GM23338 (cell line): ENCODE results near the gene SLC2A13.

ENCODE experiments used
- CREB1 ChIP-seq: fragments of 250-450 bp; sonication (Bioruptor Pico); IDR thresholded peaks from 2 replicates; pipeline ENCODE4 v1.5.0; 2020; ENCODE audit warnings: low read depth, mild to moderate bottlenecking, moderate library complexity
- CTCF ChIP-seq, 2 experiments: fragments of 200-600 bp in 1 of 2; sonication (generic) in 1 of 2; conservative IDR thresholded peaks; 2 replicates each; pipeline versions ENCODE4 v1.5.1 to v1.6.1; 2016 to 2017; ENCODE audit warnings: antibody characterized with exemption in 2 of 2, low read depth in 2 of 2, mild to moderate bottlenecking in 2 of 2, moderate library complexity in 1 of 2
- ETS1 ChIP-seq: IDR thresholded peaks from 2 replicates; pipeline ENCODE4 v1.6.1; 2016; ENCODE audit warnings: antibody characterized with exemption
- EZH2 ChIP-seq: fragments of 200-600 bp; sonication (generic); IDR thresholded peaks from one replicate; pipeline ENCODE4 v1.8.0; 2017; ENCODE audit warnings: antibody characterized with exemption, mild to moderate bottlenecking, low read depth; ENCODE audit not compliant: unreplicated experiment
- EZH2phosphoT487 ChIP-seq: fragments of 200-600 bp; sonication (generic); IDR thresholded peaks from one replicate; pipeline ENCODE4 v1.8.1; 2018; ENCODE audit warnings: antibody characterized with exemption; ENCODE audit not compliant: unreplicated experiment
- JUNB ChIP-seq: IDR thresholded peaks from one replicate; pipeline ENCODE4 v1.6.1; 2016; ENCODE audit warnings: antibody characterized with exemption; ENCODE audit not compliant: unreplicated experiment
- POLR2AphosphoS5 ChIP-seq: IDR thresholded peaks from 2 replicates; pipeline ENCODE4 v1.6.1; 2016; ENCODE audit warnings: antibody characterized with exemption, low read depth
- REST ChIP-seq: IDR thresholded peaks from one replicate; pipeline ENCODE4 v1.6.1; 2018; ENCODE audit warnings: antibody characterized with exemption; ENCODE audit not compliant: unreplicated experiment
- STAT1 ChIP-seq: IDR thresholded peaks from one replicate; pipeline ENCODE4 v1.6.1; 2016; ENCODE audit warnings: antibody characterized with exemption; ENCODE audit not compliant: unreplicated experiment
- TF ChIP-seq, protein P1 (sequence below): fragments of 250-450 bp; sonication (Bioruptor Pico); IDR thresholded peaks from 2 replicates; pipeline ENCODE4 v1.5.0; 2020; ENCODE audit warnings: mild to moderate bottlenecking, moderate library complexity

DNA sequence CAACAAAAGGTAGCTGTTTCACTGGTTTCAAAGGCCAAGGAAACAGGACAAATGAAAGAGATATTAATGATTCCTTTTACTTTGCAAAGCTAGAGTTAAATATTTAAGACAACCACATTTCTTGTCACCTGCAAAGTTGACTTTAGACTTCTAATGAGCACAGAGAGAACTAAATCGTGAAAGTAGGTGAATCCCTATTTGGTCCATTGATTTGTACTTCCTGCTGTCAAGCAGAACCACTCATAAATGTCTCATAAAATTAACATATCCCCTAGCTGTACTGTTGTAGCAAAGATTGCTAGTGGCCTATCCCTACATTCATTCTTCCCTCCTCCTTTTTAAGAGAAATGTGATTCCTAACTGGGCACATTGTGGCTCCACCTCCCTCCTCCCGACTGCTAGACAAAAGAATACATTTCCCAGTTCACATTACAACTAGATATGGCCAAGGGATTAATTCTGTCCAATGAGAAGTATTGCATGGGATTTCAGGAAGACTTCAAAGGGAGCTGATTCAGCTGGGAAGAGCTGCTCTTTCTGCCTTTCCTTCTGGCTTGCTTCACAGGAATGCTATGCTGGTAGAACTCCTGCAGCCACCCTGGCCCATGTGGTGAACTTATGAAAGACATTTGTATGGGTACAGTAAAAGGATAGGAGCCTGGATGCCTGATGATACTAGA, 258.8 kb downstream of the SLC2A13 start:
- TF ChIP-seq CTCF (conservative IDR thresholded peaks at IDR 0.05; ENCODE audit: low read depth in 2 of 2) (no peak), EZH2 (no peak), CREB1 (no peak), EZH2phosphoT487 (no peak), POLR2AphosphoS5 (no peak), JUNB (no peak), ETS1 (no peak), STAT1 (no peak), REST (no peak)
- TF ChIP-seq, protein P1, sequence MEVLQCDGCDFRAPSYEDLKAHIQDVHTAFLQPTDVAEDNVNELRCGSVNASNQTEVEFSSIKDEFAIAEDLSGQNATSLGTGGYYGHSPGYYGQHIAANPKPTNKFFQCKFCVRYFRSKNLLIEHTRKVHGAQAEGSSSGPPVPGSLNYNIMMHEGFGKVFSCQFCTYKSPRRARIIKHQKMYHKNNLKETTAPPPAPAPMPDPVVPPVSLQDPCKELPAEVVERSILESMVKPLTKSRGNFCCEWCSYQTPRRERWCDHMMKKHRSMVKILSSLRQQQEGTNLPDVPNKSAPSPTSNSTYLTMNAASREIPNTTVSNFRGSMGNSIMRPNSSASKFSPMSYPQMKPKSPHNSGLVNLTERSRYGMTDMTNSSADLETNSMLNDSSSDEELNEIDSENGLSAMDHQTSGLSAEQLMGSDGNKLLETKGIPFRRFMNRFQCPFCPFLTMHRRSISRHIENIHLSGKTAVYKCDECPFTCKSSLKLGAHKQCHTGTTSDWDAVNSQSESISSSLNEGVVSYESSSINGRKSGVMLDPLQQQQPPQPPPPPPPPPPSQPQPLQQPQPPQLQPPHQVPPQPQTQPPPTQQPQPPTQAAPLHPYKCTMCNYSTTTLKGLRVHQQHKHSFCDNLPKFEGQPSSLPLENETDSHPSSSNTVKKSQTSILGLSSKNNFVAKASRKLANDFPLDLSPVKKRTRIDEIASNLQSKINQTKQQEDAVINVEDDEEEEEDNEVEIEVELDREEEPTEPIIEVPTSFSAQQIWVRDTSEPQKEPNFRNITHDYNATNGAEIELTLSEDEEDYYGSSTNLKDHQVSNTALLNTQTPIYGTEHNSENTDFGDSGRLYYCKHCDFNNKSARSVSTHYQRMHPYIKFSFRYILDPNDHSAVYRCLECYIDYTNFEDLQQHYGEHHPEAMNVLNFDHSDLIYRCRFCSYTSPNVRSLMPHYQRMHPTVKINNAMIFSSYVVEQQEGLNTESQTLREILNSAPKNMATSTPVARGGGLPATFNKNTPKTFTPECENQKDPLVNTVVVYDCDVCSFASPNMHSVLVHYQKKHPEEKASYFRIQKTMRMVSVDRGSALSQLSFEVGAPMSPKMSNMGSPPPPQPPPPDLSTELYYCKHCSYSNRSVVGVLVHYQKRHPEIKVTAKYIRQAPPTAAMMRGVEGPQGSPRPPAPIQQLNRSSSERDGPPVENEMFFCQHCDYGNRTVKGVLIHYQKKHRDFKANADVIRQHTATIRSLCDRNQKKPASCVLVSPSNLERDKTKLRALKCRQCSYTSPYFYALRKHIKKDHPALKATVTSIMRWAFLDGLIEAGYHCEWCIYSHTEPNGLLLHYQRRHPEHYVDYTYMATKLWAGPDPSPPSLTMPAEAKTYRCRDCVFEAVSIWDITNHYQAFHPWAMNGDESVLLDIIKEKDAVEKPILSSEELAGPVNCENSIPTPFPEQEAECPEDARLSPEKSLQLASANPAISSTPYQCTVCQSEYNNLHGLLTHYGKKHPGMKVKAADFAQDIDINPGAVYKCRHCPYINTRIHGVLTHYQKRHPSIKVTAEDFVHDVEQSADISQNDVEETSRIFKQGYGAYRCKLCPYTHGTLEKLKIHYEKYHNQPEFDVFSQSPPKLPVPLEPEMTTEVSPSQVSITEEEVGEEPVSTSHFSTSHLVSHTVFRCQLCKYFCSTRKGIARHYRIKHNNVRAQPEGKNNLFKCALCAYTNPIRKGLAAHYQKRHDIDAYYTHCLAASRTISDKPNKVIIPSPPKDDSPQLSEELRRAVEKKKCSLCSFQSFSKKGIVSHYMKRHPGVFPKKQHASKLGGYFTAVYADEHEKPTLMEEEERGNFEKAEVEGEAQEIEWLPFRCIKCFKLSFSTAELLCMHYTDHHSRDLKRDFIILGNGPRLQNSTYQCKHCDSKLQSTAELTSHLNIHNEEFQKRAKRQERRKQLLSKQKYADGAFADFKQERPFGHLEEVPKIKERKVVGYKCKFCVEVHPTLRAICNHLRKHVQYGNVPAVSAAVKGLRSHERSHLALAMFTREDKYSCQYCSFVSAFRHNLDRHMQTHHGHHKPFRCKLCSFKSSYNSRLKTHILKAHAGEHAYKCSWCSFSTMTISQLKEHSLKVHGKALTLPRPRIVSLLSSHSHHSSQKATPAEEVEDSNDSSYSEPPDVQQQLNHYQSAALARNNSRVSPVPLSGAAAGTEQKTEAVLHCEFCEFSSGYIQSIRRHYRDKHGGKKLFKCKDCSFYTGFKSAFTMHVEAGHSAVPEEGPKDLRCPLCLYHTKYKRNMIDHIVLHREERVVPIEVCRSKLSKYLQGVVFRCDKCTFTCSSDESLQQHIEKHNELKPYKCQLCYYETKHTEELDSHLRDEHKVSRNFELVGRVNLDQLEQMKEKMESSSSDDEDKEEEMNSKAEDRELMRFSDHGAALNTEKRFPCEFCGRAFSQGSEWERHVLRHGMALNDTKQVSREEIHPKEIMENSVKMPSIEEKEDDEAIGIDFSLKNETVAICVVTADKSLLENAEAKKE (CRISPR knock-in tag): no peak
